Tibial nerve (tissue), 3 donors: ENCODE measurements around the gene KLHL24.

ENCODE experiments used
- POLR2A ChIP-seq, 2 donors: fragments of 450-650 bp; IDR thresholded peaks; one replicate each; pipeline ENCODE4 v1.6.1; 2017; ENCODE audit warnings: antibody characterized with exemption in 2 of 2, mild to moderate bottlenecking in 2 of 2, moderate library complexity in 2 of 2
- TF ChIP-seq, protein P1 (sequence below), 5 experiments: fragments of 200-600 bp in 3 of 5; fragments of 450-650 bp in 2 of 5; sonication (generic) in 3 of 5; IDR thresholded peaks; one replicate each; pipeline ENCODE4 v1.5.1; 2016 to 2019; ENCODE audit warnings: antibody characterized with exemption in 5 of 5, mild to moderate bottlenecking in 3 of 5, moderate library complexity in 2 of 5

- TF ChIP-seq, protein P1, sequence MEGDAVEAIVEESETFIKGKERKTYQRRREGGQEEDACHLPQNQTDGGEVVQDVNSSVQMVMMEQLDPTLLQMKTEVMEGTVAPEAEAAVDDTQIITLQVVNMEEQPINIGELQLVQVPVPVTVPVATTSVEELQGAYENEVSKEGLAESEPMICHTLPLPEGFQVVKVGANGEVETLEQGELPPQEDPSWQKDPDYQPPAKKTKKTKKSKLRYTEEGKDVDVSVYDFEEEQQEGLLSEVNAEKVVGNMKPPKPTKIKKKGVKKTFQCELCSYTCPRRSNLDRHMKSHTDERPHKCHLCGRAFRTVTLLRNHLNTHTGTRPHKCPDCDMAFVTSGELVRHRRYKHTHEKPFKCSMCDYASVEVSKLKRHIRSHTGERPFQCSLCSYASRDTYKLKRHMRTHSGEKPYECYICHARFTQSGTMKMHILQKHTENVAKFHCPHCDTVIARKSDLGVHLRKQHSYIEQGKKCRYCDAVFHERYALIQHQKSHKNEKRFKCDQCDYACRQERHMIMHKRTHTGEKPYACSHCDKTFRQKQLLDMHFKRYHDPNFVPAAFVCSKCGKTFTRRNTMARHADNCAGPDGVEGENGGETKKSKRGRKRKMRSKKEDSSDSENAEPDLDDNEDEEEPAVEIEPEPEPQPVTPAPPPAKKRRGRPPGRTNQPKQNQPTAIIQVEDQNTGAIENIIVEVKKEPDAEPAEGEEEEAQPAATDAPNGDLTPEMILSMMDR (IDR thresholded peaks at IDR 0.05): no peak
- TF ChIP-seq POLR2A (IDR thresholded peaks at IDR 0.05): no peak
These were observed 52.3 kb downstream of the KLHL24 start for GRCh38 chr3:183687705-183688104.
